Measurements from ENCODE around the gene WDR54.

DNA sequence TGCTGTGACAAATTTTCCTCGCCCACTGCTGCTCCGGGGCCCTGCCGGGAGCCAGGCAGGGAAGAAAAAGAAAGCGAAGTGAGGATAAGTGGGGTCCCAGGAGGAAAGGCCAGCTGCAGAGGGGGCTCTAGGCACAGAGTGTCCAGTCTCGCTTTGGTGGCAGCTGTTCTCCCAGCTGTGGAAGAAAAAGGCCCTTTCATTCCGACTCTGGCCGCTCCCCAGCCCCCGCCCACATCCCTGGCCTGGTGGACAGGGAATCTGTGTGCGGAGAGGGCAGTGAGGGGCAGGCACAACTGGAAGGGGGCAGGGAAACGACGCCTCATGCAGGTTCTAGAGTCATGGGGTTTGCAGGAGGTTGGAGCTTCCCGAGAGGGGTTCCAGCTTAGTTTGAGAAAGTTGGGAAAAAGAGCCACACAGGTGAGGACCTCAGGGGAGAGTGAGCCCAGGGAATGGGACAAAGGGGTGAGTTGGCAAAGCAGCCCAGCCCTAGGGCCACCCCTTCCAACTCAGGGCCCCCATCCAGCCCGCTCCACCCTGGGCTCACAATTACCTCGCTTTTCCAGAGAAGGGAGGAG, 18.4 kb downstream of the WDR54 start:
- TF ChIP-seq, protein P1, sequence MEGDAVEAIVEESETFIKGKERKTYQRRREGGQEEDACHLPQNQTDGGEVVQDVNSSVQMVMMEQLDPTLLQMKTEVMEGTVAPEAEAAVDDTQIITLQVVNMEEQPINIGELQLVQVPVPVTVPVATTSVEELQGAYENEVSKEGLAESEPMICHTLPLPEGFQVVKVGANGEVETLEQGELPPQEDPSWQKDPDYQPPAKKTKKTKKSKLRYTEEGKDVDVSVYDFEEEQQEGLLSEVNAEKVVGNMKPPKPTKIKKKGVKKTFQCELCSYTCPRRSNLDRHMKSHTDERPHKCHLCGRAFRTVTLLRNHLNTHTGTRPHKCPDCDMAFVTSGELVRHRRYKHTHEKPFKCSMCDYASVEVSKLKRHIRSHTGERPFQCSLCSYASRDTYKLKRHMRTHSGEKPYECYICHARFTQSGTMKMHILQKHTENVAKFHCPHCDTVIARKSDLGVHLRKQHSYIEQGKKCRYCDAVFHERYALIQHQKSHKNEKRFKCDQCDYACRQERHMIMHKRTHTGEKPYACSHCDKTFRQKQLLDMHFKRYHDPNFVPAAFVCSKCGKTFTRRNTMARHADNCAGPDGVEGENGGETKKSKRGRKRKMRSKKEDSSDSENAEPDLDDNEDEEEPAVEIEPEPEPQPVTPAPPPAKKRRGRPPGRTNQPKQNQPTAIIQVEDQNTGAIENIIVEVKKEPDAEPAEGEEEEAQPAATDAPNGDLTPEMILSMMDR (IDR thresholded peaks at IDR 0.05): no peak
- TF ChIP-seq POLR2A (IDR thresholded peaks at IDR 0.05): no peak
